ENCODE data around the gene TEX38.
"Not testable (repeated sequence)": the region's sequence is repeated elsewhere in the genome, so short reads cannot be mapped to it uniquely, and the experiment has no call there.

The TEX38 gene

DNA sequence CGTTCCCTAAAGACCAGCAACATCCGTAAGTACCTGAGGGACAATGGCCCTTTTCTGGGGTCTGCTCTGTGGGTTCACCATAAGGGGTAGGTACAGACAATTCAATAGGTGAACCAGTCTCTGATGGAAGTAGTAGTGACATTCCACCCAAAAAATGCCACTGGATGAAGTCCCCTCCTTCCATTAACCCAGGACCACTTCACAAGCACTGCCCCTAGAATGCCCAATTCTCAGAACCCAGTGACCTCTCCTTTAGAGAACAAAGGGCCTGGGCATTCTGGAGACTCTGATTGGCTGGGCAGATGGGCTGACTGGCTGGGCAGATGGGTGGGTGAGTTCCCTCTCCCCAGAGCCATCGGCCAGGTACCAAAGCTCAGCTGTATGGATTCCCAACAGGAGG lies at the start of gene TEX38:
Gene TEX38 (plus strand): TSS at position 301 of the 400 bp plus-strand sequence. CDS start 81 bp downstream, at position 382.
- DNase-seq (ENCODE audit: low read depth in 2 of 2) = no peak

DNA sequence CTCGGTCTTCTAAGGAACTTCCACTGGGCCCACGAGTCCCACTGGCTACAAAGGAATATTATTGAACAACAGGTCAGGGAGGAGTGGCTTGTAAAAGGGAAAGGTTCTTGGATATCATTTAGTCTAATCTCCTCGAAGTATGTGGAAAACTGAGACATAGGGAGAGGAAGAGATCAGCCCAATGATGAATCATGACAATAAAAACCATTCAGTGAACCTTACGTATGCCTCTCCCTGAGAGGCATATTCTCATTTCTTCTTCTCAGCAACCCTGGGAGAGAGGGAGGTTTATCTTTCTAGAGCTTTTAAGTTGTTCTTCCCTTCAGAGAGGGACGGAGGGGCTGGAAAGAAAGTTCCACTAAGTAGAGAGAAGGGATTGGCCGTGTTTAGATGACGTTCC lies 49.7 kb upstream of the TEX38 start:
- DNase-seq (ENCODE audit: low read depth in 2 of 2) = no peak

DNA sequence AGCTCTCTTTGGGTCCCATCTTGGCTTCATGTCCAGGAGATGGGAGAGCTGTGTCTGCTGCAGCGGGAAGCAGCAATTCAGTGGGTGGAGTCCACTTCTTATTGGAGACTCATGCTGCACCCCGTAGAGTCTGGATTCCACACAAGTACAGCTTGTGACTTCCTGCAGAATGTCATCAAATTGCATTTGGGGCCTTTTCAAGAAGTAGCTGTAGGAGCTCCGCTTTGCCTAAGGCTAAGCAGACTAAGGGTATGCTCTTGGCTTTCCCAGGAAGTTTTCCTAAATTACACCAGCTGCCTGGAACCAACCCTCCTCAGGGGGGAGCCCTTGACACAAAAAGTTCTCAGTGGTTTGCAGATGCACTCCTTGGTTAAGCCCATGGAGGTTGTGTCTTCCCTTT lies 49.3 kb upstream of the TEX38 start:
- DNase-seq (ENCODE audit: low read depth in 2 of 2) = no peak

DNA sequence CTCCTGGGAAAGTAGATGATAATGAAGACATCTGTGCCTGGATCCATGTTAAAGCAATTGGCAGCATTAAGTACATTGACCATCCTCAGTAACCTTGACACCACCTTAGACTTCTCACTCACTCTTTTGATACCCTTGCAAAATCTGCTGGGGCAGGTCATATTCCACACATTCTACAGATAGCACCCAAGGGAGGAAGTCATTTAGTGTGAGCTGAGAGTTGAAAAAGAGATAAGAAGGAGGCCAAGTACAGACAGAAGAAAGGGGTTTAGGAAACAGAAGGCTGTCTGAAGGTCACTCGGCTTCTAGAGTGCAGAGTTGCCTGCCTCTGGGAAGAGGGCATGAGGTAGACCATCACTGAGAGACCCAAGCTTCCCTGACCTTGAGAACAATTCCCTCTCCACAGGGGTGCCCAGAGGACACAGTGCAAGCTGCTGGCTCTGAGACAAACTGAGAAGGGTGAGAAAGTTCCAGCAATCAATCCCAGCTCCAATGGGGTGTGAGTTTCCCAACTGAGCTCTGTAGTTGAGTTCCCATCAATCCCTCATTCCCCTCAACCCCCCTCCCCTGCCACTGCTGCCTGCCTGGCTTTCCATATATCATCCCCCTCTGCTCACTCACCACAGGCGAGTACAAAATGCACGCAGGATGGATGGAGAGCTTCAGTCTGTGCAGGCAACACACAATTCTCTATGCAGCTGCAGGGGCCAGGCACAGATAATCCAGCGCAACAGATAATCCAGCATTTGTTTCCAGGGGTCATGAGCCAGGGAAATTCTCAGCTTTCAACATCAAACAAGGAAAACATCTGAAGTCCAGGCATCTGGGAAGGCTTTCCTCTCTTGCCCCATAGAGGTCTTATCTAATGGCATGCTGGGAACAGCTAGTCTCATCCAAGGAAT lies 47.7 kb upstream of the TEX38 start:
- no peak for DNase-seq (ENCODE audit: low read depth in 2 of 2)

DNA sequence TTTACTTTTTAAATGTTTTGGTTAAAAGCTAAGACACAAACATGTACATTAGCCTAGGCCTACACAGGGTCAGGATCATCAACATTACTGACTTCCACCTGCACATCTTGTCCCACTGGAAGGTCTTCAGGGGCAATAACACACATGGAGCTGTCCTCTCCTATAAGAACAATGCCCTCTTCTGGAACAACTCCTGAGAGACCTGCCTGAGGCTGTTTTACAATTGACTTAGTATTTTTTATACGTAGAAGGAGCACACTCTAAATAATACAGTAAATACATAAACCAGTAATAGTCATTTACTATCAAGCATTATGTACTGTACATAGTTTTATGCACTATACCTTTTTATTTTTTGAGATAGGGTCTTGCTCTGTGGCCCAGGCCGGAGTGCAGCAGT lies 40.9 kb upstream of the TEX38 start:
- no peak for DNase-seq (ENCODE audit: low read depth in 2 of 2)

DNA sequence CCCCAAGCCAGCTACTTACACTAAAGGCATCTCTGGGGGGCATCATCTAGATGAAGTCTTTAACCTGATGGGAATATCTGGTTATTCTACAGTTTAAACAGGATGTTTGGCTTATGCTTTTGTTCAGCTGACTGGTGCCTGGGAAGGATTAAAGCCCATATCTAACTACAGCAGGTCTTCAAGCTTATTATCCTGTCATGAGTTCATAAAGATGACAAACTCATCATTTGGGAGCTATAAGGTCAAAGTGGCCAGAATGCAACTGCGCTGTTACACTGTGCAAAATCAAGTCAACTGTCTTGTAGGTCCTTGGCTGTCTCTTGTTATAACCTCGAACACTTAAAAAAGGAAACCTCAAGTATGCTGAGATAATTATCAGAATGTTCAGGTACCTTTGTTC lies 36.4 kb upstream of the TEX38 start:
- no peak for DNase-seq (ENCODE audit: low read depth in 2 of 2)

DNA sequence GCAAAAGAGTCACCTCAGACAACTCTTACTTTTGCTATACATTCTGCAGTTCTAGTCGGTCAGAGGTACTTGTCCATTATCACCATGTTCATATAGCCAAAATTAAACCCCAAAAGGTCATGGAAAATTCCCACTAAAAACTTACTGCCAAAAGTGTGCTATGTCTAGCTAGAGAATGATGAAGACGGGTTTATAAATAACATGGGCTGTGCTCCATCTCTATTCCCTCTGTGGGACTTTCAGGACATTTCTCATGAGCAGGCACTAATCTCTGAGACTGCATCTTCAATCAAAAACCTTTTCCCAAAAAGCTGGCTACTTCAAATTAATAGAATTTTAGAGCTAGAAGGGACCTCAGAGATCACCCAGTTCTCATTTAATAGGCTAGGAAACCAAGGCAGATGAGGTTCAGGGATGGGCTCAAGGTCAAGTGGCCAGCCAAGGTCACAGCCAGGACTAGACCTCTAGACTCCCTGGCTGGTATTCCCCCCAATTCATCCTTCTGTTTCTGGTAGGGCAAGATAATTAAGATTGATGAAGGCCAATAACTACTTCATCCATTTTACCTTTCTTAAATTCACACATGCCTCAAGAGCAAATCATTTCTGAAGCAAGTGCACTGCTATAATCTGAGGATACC lies 34.1 kb upstream of the TEX38 start:
- DNase-seq (ENCODE audit: low read depth in 2 of 2) = no peak

DNA sequence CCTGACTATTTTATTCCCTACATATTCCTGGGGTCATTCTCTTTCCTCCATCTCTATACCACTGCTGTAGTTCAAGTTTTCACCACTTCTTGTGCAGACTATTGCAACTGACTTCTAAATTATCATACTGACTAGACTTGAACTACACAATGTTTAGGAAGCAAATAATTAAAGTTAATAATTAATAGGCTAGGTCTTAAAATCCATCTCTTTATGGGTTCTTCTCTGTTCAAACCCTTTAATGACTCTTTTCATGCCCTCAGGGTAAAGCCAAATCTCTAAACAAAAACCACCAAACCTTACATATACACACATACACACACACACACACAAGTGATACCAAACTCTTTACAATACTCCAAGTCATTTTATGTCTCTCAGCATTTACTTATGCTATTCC lies 32.7 kb upstream of the TEX38 start:
- no peak for DNase-seq (ENCODE audit: low read depth in 2 of 2)

DNA sequence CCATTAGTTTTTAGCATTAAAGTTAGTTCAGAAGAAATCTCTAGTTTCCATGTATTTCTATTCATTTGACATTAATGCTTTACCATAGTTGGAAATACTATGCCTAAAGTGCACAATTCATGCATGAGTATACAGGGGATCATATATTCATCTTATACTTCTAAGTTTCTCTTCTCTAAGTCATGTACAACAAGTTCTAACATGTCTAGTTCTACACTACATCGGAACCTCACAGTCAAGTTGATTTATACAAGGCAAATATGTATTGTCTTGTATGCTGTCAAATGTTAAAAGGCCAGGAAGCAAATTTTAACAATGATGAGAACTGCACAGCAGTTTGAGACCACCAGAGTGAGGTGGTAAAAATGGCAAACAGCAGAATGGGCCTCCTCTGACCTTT lies 32.1 kb upstream of the TEX38 start:
- no peak for DNase-seq (ENCODE audit: low read depth in 2 of 2)

DNA sequence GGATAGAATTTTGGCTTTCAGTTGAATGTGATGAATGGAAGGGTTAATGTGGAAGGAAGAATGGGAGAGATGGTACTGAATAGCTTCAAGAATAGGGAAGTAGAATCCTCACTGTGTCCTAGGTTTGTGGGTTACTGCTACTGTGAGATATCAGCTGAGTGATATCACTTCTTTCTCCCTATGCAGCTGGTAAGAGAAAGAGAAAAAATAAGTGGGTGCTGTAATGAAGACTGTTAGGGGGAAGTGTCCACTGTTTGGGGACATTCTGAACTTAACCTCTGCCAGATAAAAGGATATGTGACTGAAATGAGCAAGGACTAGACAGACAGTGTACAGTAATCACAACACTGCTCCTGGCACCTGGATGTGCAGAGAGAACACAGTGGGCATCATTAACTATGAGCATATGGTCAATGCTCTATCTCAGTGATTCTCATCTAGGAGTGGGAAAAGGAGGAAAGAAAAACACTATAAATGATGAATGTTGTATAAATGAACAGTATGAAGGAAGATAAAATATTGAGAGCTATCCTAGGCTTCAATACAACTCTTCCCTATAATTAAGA lies 29.5 kb upstream of the TEX38 start:
- no peak for DNase-seq (ENCODE audit: low read depth in 2 of 2)

DNA sequence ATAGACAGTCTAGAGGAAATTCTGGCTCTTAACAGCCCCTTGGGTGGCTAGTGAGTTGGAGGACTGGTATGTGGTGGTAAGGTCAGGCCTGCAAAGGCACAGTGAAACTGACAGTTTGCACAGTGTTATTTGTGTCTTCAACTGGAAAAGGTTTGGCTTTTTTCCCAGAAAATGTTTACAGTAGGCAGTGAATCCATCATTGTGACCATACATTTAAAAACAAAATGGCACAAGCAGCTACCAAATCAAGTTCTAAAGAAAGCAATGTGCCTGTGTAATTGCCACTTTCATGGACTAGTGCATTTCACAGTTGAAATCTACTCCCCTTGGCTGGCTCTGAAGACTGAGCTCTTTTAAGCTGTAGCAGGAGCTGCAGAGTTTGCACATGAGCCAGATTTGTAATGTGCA lies 28.3 kb upstream of the TEX38 start:
- DNase-seq (ENCODE audit: low read depth in 2 of 2) = no peak

DNA sequence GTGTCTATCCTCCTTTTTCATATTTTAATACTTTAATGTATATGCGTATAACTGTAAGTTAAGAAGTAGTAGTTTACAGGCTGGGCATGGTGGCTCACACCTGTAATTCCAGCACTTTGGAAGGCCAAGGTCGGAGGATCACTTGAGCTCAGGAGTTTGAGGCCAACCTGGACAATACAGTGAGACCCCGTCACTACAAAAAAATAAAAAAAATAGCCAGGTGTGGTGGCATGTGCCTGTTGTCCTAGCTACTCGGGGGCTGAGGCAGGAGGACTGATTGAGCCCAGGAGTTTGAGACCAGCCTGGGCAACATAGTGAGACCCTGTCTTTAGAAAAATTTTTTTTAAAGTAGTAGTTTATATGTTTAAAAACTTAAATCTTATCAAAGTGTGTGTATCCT lies 25.8 kb upstream of the TEX38 start:
- DNase-seq (ENCODE audit: low read depth in 2 of 2) = no peak

DNA sequence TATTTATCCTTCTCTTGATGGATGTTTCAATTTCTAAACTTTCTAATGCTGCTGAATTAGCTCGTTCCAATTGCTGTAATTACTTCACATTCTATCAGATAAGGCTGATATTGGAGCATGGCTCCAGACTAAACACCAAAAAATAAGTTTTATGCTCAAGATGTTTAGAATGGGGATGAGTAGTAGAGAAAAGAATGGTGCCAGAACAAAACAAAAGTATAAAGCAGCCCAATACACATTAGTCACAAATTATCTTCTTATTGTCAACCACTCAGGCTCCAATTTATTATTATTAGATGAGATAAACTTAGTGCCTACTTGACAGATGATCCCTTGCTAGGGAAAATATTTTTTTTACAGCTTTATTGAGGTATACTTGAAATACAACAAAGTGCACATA lies 25.3 kb upstream of the TEX38 start:
- DNase-seq (ENCODE audit: low read depth in 2 of 2) = no peak

DNA sequence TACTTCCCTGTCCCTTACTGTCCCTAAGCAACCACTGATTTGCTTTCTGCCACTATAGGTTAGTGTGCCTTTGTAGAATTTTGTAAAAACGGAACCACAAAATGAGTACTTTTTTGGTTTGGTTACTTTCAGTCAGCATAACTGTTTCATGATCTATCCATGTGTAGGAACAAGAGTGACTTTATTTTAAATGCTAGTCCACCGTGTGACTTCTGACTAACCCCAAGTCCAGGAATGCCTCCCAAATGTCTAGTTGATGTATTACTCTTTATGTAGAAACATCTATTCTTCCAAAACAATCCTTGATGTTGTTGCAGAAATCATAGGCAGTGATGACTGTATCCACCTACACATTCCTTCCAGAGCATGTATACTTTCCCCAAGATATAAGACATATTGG lies 24.8 kb upstream of the TEX38 start:
- no peak for DNase-seq (ENCODE audit: low read depth in 2 of 2)

DNA sequence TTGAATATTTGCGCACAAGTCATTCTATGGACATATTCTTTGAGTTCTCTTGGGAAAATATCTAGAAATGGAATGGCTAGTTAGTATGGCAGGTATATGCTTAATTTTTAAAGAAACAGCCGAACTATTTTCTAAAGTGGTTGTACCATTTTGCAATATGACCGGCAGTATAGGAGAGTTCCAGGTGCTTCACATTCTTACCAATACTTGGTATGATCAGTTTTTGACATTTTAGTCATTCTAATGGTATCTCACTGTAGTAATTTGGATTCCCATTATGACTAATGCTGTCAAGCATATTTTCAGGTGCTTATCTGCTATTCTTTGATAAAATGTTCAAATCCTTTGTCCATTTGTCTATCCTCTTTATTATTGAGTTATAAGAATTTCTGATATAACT lies 24.0 kb upstream of the TEX38 start:
- no peak for DNase-seq (ENCODE audit: low read depth in 2 of 2)

DNA sequence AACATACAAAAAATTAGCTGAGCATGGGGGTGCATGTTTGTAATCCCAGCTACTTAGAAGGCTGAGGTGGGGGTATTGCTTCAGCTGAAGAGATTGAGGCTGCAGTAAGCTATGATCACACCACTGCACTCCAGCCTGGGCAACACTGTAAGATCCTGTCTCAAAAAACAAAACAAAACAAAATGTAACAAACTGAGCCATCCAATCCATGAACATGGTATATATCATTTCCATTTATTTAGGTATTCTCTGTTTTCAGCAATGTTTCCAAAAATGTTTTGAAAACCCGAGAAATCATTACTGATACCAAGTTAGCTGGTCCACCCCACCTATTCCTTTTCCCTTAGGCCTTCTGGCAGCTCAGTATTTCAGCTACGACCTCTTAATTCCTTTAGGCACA lies 21.9 kb upstream of the TEX38 start:
- no peak for DNase-seq (ENCODE audit: low read depth in 2 of 2)

DNA sequence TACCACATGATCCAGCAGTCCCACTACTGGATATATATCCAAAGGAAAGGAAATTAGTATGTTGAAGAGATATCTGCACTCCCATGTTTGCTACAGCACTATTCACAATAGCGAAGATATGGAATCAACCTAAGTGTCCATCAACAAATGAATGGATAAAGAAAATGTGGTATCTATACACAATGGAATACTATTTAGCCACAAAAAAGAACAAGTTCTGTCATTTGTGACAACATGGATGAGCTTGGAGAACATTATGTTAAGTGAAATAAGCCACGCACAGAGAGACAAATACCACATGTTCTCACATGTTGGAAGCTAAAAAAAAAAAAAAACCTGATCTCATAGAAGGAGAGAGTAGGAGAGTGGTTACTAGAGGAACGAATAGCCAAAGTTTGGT lies 21.2 kb upstream of the TEX38 start:
- no peak for DNase-seq (ENCODE audit: low read depth in 2 of 2)

DNA sequence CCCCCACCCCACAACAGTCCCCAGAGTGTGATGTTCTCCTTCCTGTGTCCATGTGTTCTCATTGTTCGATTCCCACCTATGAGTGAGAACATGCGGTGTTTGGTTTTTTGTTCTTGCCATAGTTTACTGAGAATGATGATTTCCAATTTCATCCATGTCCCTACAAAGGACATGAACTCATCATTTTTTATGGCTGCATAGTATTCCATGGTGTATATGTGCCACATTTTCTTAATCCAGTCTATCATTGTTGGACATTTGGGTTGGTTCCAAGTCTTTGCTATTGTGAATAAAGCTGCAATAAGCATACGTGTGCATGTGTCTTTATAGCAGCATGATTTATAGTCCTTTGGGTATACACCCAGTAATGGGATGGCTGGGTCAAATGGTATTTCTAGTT lies 20.5 kb upstream of the TEX38 start:
- DNase-seq (ENCODE audit: low read depth in 2 of 2) = not testable (repeated sequence)

DNA sequence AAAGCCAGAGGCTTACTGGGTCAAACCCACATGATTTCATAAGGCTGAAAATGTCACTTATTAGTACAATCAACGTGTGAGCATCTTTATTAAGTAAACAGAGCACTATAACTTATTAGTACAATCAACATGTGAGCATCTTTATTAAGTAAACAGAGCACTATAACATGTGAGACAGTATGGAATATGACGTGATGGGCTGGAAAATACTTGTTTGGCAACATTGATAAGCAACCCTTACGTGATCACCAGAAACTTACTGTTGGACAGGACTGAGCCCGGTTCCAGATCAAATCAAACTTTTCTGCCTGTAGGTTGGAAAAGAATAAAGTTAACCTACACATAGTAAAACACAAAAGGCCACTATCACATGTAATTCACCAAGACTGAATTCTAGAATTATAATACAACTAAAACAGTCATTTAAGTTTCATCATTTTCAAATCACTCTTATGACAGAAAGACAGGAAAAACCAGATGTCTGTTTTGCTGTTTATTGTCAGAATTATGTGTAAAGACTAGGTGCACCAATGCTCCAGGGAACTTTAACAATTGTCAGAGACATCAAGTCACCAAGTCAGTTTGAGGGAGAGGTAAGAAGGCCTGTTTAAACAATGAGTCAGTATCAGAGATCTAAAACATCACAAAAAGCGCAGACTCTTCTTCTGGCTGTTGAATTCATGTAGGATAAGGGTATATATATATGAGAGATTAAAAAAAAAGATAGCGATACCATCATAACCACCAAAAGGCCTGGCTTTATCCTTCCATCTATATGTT lies 19.1 kb upstream of the TEX38 start:
- no peak for DNase-seq (ENCODE audit: low read depth in 2 of 2)

DNA sequence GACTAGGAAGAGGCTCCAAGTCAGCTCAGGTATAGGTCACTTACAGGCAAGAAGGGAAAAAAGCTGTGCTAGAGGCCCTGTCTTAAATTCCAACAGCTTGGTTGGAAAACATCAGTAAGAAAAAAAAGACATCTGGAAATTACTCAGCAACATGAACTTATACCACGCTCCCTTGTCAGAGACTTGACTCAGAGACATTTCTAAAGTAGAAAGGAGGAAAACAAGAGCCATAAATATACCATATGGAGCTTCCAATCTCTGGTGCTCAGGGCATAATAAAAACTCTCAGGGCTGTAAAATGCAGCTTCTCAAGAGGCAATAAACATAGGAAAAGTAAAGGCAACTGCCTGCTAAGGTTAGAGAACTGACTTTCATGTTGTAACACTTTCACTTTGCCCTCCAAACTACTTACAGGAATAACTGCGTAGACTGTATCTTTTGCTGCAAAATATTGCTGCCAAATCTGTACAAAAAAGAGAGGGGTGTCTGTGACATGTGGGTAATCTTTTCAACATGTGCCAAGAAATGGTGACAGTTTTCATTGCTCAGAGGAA lies 18.2 kb upstream of the TEX38 start:
- no peak for DNase-seq (ENCODE audit: low read depth in 2 of 2)

DNA sequence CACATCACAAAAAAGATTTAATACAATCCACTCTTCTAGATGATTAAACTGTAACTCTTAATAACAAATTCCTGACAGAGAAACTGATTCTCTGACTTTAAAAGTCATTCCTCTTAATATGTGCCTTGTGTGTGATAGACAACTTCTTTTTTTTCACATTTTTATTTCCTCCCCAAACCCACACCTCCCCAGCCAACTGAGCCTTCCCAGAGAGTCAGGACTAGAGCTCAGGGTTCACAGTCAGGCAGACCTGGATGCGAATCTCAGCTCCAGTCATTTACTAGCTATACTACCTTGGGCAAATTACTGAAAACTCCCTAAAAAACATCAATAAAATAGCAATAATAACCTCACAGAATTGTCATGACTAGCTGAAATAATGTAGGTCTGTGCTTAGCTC lies 17.6 kb upstream of the TEX38 start:
- DNase-seq (ENCODE audit: low read depth in 2 of 2) = no peak

DNA sequence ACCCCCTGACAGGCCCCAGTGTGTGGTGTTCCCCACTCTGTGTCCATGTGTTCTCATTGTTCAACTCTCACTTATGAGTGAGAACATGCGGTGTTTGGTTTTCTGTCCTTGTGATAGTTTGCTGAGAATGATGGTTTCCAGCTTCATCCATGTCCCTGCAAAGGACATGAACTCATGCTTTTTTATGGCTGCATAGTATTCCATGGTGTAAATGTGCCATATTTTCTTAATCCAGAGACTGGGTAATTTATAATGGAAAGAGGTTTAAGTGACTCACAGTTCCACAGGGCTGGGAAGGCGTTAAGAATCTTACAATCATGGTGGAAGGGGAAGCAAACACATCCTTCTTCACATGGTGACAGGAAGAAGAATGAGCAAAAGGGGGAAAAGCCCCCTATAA lies 17.0 kb upstream of the TEX38 start:
- not testable (repeated sequence) for DNase-seq (ENCODE audit: low read depth in 2 of 2)
